ENCODE results near the gene C5.

- no peak for TF ChIP-seq ATF6 (CRISPR knock-in tag; IDR thresholded peaks at IDR 0.05)
- no peak for TF ChIP-seq USF1 (CRISPR knock-in tag; IDR thresholded peaks at IDR 0.05)
- TF ChIP-seq NR1H2 (CRISPR knock-in tag; IDR thresholded peaks at IDR 0.05), result no peak
- TF ChIP-seq CTCF (IDR thresholded peaks at IDR 0.05), result no peak
- TF ChIP-seq ATF2 (CRISPR knock-in tag; IDR thresholded peaks at IDR 0.05; ENCODE audit: borderline replicate concordance, low read depth), result no peak
- no peak for TF ChIP-seq MYBL2 (CRISPR knock-in tag; IDR thresholded peaks at IDR 0.05)
- no peak for TF ChIP-seq ZNF121 (CRISPR knock-in tag; IDR thresholded peaks at IDR 0.05)
- TF ChIP-seq KAT7 (CRISPR knock-in tag; IDR thresholded peaks at IDR 0.05; ENCODE audit: borderline replicate concordance), result no peak
- no peak for TF ChIP-seq HMGXB4 (CRISPR knock-in tag; IDR thresholded peaks at IDR 0.05)
Observed at GRCh38 chr9:120951960-120952618, 98.0 kb downstream of the C5 start.

Measured in WTC11 (cell line).